Keratinocyte (primary cell): ENCODE measurements around the gene ABI1. TPM values are rescaled to one million over a fixed set of nuclear protein-coding genes. Genes with fewer than 3 reads are reported as not detected.
A peak's percentile ranks its signal among the peaks of the same experiment; 100 is the strongest.

ENCODE experiments used
- DNase-seq: peaks from one replicate; pipeline ENCODE4 v3.0.0-alpha.2; 2011; ENCODE audit warnings: low read depth, missing footprints, low spot score
- FAIRE-seq: peaks from 2 replicates; lab custom pipeline; 2011; peaks lifted over from hg19 to GRCh38; lab: Jason Lieb, UNC
- H2AFZ ChIP-seq: 2 replicates; pipeline ENCODE4 v1.6.0; 2012; ENCODE audit warnings: low read length, control low read depth, inconsistent platforms; ENCODE audit not compliant: control insufficient read depth
- H3K27ac ChIP-seq: 2 replicates; pipeline ENCODE4 v1.5.1; 2011; ENCODE audit warnings: low read length; ENCODE audit not compliant: control insufficient read depth, insufficient read depth
- H3K27me3 ChIP-seq: 3 replicates; pipeline ENCODE4 v1.6.0; 2011; ENCODE audit warnings: low read length; ENCODE audit not compliant: control insufficient read depth, insufficient read depth; ENCODE audit errors: extremely low read depth
- H3K36me3 ChIP-seq, 2 experiments: 2 replicates in 1 of 2; 3 replicates in 1 of 2; pipeline ENCODE4 v1.5.1; 2011; ENCODE audit warnings: low read length in 2 of 2, mild to moderate bottlenecking in 1 of 2; ENCODE audit not compliant: control insufficient read depth in 2 of 2, insufficient read depth in 2 of 2; ENCODE audit errors: extremely low read depth in 1 of 2
- H3K4me1 ChIP-seq: 3 replicates; pipeline ENCODE4 v1.5.1; 2011; ENCODE audit warnings: low read length; ENCODE audit not compliant: control insufficient read depth, insufficient read depth; ENCODE audit errors: extremely low read depth
- H3K4me2 ChIP-seq: 3 replicates; pipeline ENCODE4 v1.6.0; 2011; ENCODE audit warnings: low read depth, low read length; ENCODE audit not compliant: control insufficient read depth, insufficient read depth; ENCODE audit errors: extremely low read depth
- H3K4me3 ChIP-seq, 3 experiments: fragments of 200-600 bp in 1 of 3; sonication (generic) in 1 of 3; 2 replicates in 2 of 3; 3 replicates in 1 of 3; pipeline ENCODE4 v1.5.1; 2011 to 2016; ENCODE audit warnings: low read length in 3 of 3, mild to moderate bottlenecking in 3 of 3, control low read depth in 2 of 3, inconsistent platforms in 1 of 3, low read depth in 1 of 3, mixed read lengths in 1 of 3, mixed run types in 1 of 3, moderate library complexity in 1 of 3; ENCODE audit not compliant: control insufficient read depth in 2 of 3, insufficient read depth in 2 of 3; ENCODE audit errors: extremely low read depth in 1 of 3
- H3K79me2 ChIP-seq: 2 replicates; pipeline ENCODE4 v1.6.0; 2012; ENCODE audit warnings: low read length; ENCODE audit not compliant: control insufficient read depth, insufficient read depth
- H3K9ac ChIP-seq: 3 replicates; pipeline ENCODE4 v1.6.0; 2011; ENCODE audit warnings: low read length; ENCODE audit not compliant: control insufficient read depth, insufficient read depth; ENCODE audit errors: extremely low read depth
- H3K9me1 ChIP-seq: 3 replicates; pipeline ENCODE4 v1.6.0; 2011; ENCODE audit warnings: low read length; ENCODE audit not compliant: control insufficient read depth, insufficient read depth; ENCODE audit errors: extremely low read depth
- H3K9me3 ChIP-seq: 2 replicates; pipeline ENCODE4 v1.5.1; 2012; ENCODE audit warnings: low read depth, low read length; ENCODE audit not compliant: control insufficient read depth
- H4K20me1 ChIP-seq: 3 replicates; pipeline ENCODE4 v1.6.0; 2011; ENCODE audit warnings: low read length; ENCODE audit not compliant: control insufficient read depth, insufficient read depth; ENCODE audit errors: extremely low read depth
- CTCF ChIP-seq, 3 experiments: IDR thresholded peaks in 1 of 3; conservative IDR thresholded peaks in 1 of 3; optimal IDR thresholded peaks in 1 of 3; 2 replicates in 2 of 3; 3 replicates in 1 of 3; pipeline versions ENCODE3 to v1.5.1; 2011; ENCODE audit warnings: low read length in 3 of 3, mild to moderate bottlenecking in 3 of 3, moderate library complexity in 2 of 3, control low read depth in 1 of 3, inconsistent platforms in 1 of 3; ENCODE audit not compliant: insufficient read depth in 2 of 3; ENCODE audit errors: extremely low read depth in 1 of 3
- EZH2 ChIP-seq: IDR thresholded peaks from one replicate; pipeline ENCODE4 v1.6.1; 2012; ENCODE audit warnings: inconsistent platforms, mild to moderate bottlenecking, low read length, moderate library complexity
- dilution Hi-C: fragments of 300-500 bp; cut with MboI; formaldehyde crosslinking; loops from one replicate; pipeline ENCODE4 v1.7.0; 2020; ENCODE audit warnings: low sequenced_read_pairs; ENCODE audit not compliant: extremely low pct_ligation_motif_present
- polyA plus RNA-seq, 5 experiments: library from polyadenylated mRNA; depleted of rRNA in 3 of 5; stranded (reverse) in 3 of 5; stranded (forward) in 1 of 5; unstranded in 1 of 5; fragments of >200 nt; gene quantifications; 1 replicate in 1 of 5; 2 replicates in 3 of 5; 3 replicates in 1 of 5; pipeline versions ENCODE4 v1.2.1 to v1.2.3, GENCODE V29; 2011 to 2012; ENCODE audit warnings: missing spikeins in 2 of 5, low read depth in 1 of 5, low replicate concordance in 1 of 5

Gene ABI1
- polyA plus RNA-seq, 1 donor (not counting 4 experiments of a cell fraction or from before 2014, with no cell fraction given) = 78.9 TPM

- H2AFZ ChIP-seq = no peak overlapping the region
- H3K4me2 ChIP-seq = no peak overlapping the region
- no peaks in the 10 kb centered on the region for H3K36me3 ChIP-seq
- no peaks in the 10 kb centered on the region for H4K20me1 ChIP-seq
- H3K79me2 ChIP-seq = peaks cover 69% of the 10 kb centered on the region
- no peaks in the 10 kb centered on the region for H3K9me1 ChIP-seq
- no peak overlapping the region for H3K9ac ChIP-seq
- no peaks in the 10 kb centered on the region for H3K9me3 ChIP-seq
- no peaks in the 10 kb centered on the region for H3K4me1 ChIP-seq
- H3K27me3 ChIP-seq = no peaks in the 10 kb centered on the region
- H3K27ac ChIP-seq = no peak overlapping the region
- FAIRE-seq (peak; percentile 29), DNase-seq (no peak)
- no peak overlapping the region for H3K4me3 ChIP-seq
- TF ChIP-seq EZH2 = no peak
- no peak for TF ChIP-seq CTCF (optimal IDR thresholded peaks at IDR 0.05 in 1 of 3, IDR thresholded peaks at IDR 0.05 in 1 of 3, conservative IDR thresholded peaks at IDR 0.05 in 1 of 3; ENCODE audit: extremely low read depth in 1 of 3, insufficient read depth in 2 of 3, low read length in 3 of 3)
- dilution Hi-C loops = no loop called here
Measured at GRCh38 chr10:26824015-26824690, 36.6 kb downstream of the ABI1 start.

DNA sequence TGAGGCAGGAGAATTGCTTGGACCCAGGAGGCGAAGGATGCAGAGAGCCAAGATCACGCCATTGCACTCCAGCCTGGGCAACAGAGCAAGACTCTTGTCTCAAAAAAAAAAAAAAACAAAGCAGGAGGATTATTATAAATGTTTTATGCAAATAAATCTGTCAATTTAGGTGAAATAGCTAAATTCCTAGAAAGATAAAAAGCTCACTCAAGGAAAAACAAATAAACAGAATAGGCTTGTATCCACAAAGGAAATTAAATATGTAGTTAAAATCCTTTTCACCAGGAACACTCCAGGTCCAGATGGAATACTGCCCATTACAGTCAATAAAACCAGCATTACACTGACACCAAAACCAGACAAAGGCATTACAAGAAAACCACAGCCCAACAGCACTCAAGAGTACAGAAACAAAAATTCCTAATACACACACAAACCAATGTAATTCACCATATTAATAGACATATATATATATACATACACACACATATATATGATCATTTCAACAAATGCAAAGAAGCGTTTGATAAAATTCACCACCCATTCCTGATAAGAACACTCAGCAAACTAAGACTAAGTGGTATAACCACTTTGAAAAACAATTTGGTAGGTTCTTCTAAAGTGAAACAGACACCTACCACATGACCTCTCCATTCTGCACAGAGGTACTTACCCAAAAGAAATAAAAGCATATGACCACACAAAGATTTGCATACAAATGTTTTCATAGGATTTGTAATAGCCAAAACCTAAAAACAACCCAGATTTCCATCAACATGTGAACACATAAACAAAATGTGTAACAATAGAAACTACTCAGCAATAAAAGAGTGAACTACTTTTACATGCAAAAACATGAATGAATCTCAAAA lies 38.8 kb downstream of the ABI1 start:
- DNase-seq (no peak), FAIRE-seq (no peak)
- Histone ChIP-seq H3K4me3 (no peak overlapping the region), H3K9ac (no peak overlapping the region), H3K4me1 (no peaks in the 10 kb centered on the region), H3K79me2 (peaks cover 72% of the 10 kb centered on the region), H3K9me3 (no peaks in the 10 kb centered on the region), H3K4me2 (no peak overlapping the region), H4K20me1 (no peaks in the 10 kb centered on the region), H3K36me3 (no peaks in the 10 kb centered on the region), H2AFZ (no peak overlapping the region), H3K27ac (no peak overlapping the region), H3K27me3 (no peaks in the 10 kb centered on the region), H3K9me1 (no peaks in the 10 kb centered on the region)
- TF ChIP-seq CTCF (optimal IDR thresholded peaks at IDR 0.05 in 1 of 3, IDR thresholded peaks at IDR 0.05 in 1 of 3, conservative IDR thresholded peaks at IDR 0.05 in 1 of 3; ENCODE audit: extremely low read depth in 1 of 3, insufficient read depth in 2 of 3, low read length in 3 of 3) (no peak), EZH2 (no peak)
- dilution Hi-C loops = no loop called here
